ENCODE results near the gene C9orf152.

The C9orf152 gene

GRCh38 chr9:110208031-110208430, at the start of gene C9orf152:
Gene C9orf152 (minus strand): TSS chr9:110208159. CDS start chr9:110207579, 580 bp downstream.
- TF ChIP-seq CTCF (IDR thresholded peaks at IDR 0.05; ENCODE audit: borderline replicate concordance, control extremely low read depth, extremely low read depth, insufficient read depth, missing control alignments), result no peak
- in situ Hi-C loops (cut with MboI; ENCODE audit: low sequenced_read_pairs, unreplicated experiment), result loop anchor here (25.0 kb wide), 1 partner anchor 404 kb away; no protein-coding TSS in a partner anchor
- DNase-seq (ENCODE audit: low spot score), result no peak

- DNase-seq (ENCODE audit: low spot score), result peak; percentile 31
- in situ Hi-C loops (cut with MboI; ENCODE audit: low sequenced_read_pairs, unreplicated experiment), result no loop called here
- no peak for TF ChIP-seq CTCF (IDR thresholded peaks at IDR 0.05; ENCODE audit: borderline replicate concordance, control extremely low read depth, extremely low read depth, insufficient read depth, missing control alignments)
Observed at GRCh38 chr9:110257097-110257841, 49.3 kb upstream of the C9orf152 start.

GRCh38 chr9:110256380-110257096, 48.6 kb upstream of the C9orf152 start, which contains the start of gene TXN:
Gene TXN (minus strand): TSS chr9:110256507. CDS start chr9:110256435, 72 bp downstream.
- in situ Hi-C loops (cut with MboI; ENCODE audit: low sequenced_read_pairs, unreplicated experiment), result no loop called here
- no peak for TF ChIP-seq CTCF (IDR thresholded peaks at IDR 0.05; ENCODE audit: borderline replicate concordance, control extremely low read depth, extremely low read depth, insufficient read depth, missing control alignments)
- peak; percentile 92 for DNase-seq (ENCODE audit: low spot score)

GRCh38 chr9:110255463-110256379, 47.8 kb upstream of the C9orf152 start:
- DNase-seq (ENCODE audit: low spot score), result peak; percentile 54
- in situ Hi-C loops (cut with MboI; ENCODE audit: low sequenced_read_pairs, unreplicated experiment), result no loop called here
- TF ChIP-seq CTCF (IDR thresholded peaks at IDR 0.05; ENCODE audit: borderline replicate concordance, control extremely low read depth, extremely low read depth, insufficient read depth, missing control alignments), result no peak

GRCh38 chr9:110255034-110255462, 47.1 kb upstream of the C9orf152 start:
- no peak for TF ChIP-seq CTCF (IDR thresholded peaks at IDR 0.05; ENCODE audit: borderline replicate concordance, control extremely low read depth, extremely low read depth, insufficient read depth, missing control alignments)
- no peak for DNase-seq (ENCODE audit: low spot score)
- in situ Hi-C loops (cut with MboI; ENCODE audit: low sequenced_read_pairs, unreplicated experiment), result no loop called here

- no peak for TF ChIP-seq CTCF (IDR thresholded peaks at IDR 0.05; ENCODE audit: borderline replicate concordance, control extremely low read depth, extremely low read depth, insufficient read depth, missing control alignments)
- in situ Hi-C loops (cut with MboI; ENCODE audit: low sequenced_read_pairs, unreplicated experiment), result no loop called here
- DNase-seq (ENCODE audit: low spot score), result no peak
Observed at GRCh38 chr9:110254500-110254899, 46.5 kb upstream of the C9orf152 start.
